CD4-positive, alpha-beta T cell treated with Interleukin-21 for 1 hour (primary cell): Measurements from ENCODE around the gene SLC13A3.

Experiments used
- DNase-seq: peaks from one replicate; pipeline ENCODE4 v3.0.0-alpha.2; 2020

The SLC13A3 gene

DNA sequence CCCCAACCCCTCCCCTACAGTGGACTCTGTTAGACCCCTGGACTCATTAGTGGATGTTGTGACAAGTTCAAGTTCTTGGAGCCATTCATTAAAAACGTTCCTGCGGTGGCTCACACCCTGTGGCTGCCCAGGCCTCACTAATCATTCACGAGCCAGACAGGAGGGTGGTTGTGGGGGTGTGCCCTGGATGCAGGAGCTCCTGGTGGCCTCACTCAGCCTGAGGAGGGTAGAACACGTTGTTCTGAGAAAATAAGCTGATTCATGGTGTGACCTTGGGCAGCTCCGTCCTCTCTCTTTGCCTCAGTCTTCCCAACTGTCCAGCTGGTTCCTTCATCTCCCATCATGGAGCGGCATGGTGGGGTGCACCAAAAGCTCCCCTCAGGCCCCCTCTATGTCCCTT, 16.7 kb downstream of the SLC13A3 start:
- DNase-seq = no peak

DNA sequence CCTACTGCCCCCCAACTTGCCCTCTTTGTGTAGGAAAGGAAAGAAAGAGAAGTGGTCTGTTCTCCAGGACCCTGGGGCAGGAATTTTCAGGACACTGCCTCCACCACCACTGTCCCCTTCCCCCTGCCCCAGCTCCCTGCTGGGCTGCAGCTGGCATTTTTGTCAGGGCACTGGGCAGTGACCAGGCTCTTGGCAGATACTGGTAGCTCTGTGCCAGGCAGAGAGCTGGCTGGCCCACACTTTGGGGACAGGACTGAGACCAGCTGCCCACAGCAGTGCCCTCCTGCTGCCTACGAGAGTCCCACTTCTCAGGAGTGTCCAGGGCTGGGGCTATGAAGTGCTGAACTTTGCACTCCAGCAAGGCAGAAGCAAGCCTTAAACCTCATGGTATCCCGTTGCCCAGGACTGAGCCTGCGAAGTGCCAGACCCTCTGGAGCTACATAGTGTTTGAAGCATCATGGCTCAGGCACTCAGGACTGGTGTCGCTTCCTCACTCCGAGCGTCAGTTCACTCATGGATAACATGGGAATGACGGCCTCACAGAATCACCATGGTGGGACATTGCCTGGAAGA, 19.3 kb downstream of the SLC13A3 start:
- no peak for DNase-seq

DNA sequence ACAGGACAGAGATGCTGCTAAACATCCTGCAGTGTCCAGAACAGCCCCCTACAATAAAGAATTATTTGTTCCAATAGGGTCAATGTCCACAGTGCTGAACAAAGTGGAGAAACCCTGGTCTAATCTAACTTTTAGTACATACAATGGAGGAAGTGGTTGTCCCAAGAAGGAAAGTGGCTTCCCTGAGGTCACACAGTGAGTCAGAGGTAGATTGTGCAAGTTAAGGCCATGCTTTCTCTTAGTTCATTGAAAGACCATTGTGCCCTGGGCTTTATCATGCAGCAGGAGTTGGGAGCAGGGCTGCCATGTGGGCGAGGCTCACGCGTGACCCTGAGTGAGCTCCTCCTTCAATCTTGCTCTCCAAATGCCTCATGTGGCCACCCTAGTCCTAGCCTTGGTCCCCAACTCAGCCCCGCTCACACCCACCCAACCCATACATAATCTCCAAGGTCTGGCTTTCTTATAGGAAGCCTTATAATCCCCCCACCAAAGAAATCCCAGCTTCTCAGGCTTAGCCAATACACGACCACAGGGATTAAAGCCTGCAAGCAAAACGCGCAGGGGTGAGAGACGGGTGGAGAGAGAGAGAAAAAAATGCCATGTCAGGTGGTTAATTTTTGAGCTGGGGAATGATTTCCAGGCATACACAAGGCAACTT, 19.9 kb downstream of the SLC13A3 start:
- no peak for DNase-seq

DNA sequence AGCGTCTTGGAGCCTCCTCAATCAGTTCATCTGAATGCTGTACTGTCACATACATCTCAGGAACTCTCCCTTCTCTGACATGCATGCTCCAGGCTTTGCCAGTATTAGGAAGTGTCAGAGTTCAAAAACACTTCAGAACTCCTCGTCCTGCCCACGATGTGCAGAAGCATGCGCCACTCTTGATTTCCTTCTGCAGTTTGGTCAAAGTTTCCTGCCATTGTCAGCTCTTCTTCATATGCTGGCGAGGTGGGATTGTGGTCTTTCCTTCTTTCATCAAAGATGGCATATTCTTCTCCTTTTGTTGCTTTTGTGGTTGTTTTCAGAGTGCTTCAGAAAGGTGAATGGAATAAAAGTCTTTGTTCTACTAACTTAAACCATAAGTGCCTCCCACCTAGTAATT, 21.0 kb downstream of the SLC13A3 start:
- DNase-seq = no peak

DNA sequence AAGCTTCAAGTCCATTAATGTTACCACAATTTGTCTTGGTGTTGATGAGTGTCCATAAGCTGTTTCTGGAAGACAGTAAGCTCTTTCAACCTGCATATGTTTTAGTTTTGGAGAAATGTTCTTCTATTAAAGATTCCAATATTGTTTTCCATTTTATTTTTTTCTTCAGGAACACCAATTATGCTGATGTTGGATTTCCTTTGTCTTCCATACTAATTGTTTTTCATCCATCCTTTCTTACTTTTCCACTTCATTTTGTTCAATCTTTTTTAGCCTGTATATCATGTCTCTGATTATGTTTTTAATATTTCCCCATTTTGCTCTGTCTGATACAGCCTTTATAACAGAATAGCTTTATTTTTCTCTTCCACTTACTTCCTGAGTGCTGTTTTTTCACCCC, 21.9 kb downstream of the SLC13A3 start:
- DNase-seq = no peak

DNA sequence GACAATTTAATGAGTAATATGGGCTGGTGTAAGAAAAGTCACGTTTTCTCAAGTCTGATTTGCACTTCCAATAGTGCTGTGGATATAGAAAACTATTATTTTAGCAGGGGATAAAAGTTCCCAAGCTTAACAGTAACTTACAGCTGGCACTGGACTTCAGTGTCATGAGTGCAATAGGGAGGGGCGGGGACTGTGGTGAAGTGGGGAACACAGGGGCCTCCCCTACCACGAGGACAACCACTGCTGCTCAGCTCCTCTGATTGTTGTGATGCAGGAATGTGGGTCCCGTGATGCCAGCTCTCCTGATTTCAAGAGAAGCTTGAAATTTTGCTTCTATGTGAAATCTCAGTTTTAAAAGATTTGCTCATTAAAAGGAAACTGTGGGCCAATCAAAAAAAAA, 24.0 kb downstream of the SLC13A3 start:
- no peak for DNase-seq

DNA sequence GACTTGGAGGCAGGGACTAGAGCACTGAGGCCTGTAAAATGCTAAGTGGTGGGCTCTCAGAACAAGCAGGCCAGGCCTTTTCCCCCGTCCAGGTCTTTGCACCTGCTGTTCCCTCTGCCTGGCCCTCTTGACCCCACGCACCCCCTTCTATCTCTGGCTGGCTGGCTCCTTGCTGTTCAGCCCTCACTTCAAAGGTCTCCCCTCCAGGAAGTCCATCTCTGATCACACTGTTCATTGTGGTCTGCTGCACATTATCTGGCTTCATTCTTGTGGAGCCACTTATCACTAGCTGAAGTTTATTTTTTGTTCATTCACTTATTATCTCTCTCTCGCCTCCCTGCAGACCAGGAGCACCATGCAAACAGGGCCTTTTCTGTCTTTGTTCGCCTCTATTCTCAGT, 24.5 kb downstream of the SLC13A3 start:
- DNase-seq = no peak

DNA sequence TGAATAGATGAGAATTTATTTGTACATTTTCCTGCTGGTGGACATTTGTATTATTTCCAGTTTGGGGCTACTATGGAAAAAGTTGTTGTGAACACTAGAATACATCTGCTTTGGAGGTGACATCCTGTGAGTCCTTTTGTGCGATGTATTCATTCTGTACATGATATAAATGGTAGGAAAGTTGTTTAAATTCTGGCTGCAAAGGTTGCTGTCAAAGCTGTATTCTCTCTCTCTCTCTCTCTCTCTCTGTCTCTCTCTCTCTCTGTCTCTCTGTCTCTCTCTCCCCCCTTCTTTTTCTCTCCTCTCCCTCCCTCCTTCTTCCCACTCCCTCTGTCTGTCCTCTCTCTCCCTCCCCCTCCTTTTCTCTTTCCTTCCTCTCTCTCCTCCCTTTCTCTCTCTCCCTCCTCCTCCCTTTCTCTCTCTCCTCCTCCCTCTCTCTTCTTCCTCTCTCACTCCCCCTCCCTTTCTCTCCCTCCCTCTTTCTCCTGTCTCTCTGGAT, 25.3 kb downstream of the SLC13A3 start:
- DNase-seq = no peak

DNA sequence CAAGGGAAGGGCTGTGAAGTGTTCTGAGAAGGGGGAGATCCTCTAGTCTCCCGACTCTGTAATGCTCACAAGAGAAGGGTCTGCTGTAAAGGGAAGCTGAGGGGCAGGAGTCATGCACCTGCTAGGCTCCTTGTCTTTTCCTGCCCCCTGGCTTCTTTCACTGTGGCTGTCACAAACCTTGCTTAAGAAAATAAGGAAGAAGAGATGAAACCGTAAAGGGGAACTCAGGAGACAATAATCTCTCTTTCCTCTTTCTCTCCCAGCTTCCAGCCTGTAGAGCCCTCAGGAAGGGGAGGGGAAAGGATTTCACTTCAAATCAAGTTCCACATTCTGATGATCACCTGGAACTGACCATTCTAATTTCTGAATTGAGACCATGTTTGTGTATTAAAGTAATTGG, 26.3 kb downstream of the SLC13A3 start:
- DNase-seq = no peak

DNA sequence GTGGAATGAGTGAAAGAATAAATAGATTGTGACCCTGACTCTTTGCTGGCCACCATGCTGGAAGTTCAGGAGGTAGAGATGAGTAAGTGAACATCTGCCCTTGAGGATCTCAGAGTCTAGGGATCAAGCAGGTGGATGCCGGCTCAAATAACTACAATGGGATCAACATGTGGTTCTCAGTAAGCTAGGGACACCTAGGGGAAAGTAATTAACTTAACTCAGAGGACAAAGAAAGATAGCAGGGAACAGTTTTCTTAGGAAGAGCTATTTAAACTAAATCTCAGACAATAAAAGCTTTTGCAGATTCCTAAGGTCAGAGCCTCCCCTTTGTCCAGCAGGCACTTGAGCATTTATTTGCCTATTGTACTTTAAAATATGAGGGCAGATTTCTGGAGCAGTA, 29.1 kb downstream of the SLC13A3 start:
- no peak for DNase-seq

DNA sequence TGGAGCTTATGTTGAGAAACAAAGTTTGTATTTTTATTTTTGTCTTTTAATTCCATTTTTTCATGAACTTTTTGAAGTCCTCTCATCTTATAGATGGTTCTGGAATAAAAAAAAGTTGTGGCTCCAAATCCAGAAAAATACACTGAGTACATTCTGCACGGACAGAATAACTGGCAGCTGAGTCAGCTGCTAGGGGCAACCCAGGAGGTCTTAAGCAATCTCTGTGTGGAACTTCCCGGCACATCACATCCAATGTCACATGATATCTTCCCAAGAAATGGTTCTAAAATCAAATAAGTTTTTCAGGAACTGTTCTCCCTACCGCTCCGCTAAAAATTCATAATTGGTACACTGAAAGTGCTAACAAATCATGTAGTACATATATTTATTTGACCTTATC, 29.8 kb downstream of the SLC13A3 start:
- DNase-seq = no peak

DNA sequence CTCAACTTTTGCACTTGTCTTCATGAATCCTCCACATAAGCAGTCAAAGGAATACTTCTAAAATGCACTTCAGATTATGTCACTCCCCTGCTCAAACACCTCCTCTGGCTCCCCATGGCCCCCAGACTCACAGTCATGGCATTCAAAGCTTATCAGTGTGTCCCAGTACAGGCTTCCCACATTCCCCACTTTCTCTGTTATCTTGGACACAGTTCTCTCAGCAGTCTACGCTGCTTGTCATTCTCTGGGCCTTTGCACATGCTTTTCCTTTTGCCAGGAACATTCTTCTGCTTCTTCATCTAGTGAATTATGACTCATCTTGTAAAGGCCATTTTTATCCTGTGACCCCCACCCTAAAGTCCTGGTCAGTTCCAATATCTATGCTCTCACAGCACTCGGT, 31.8 kb downstream of the SLC13A3 start:
- no peak for DNase-seq

DNA sequence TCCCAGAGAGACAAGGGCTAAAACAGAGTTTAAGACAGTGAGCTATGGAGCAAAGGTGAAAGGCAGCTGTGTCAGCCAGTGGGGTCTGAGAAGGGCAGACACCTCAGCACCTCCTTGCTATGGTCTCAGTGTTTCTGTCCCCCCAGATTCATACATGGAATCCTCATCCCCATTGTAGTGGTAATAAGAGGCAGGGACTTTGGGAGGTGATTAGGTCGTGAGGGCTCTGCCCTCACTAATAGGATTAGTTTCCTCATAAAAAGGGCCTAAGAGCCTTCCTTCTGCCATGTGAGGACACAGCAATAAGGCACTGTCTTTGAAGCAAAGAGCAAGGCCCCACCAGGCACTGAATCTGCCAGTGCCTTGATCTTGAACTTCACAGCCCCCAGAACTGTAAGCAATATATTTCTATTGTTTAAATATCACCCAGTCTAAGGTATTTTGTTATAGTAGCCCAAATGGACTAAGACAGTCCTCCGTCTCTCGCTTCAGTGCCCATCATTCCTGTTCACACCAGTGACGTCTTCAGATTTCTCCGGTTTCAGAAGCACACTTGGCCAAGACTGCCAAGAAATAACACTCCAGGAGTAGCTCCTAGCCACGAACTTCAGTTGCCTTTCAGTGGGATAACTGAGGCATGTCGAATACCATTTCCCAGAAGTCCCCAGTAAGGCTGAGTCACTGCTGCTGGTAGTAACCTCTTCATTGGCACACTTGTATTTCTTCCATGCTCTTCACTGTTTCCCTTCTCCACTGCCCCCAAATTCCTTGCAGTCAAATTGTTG, 32.8 kb downstream of the SLC13A3 start:
- DNase-seq = no peak

DNA sequence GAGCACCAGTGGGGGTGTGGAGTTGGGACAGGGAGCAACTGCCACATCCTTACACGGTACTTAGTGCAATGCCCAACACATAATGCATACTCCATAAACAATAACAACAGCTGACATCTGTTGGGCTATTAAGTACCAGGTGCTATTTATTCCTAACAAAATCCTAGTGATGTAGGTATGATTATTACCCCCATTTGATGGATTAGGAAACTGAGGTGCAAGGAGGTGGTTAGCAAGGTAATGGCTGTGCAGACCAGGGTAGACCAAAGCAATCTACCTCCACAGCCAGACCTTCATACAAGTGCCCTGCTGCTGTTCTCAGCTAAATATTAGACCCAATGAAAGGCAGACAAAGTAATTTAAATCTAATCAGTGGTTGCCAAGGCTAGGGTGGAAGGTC, 36.8 kb downstream of the SLC13A3 start:
- no peak for DNase-seq

DNA sequence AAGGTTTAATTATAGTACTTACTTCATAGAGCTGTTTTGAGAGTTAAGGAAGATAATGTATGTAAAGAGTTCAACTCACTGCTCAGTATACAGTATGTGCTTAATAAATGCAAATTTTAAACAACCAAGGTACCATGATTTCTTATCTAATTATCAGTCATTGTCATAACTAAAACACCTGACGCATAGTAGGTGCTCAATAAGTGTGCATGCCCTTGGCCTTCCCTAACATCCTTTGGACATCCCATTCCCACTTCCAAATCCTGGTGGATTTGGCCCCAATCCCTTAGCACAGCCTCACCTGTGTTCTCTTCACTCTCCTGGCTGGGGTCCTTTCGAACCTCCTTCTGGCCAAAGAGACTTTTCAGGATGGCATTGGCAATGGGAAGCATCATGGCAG, 41.1 kb downstream of the SLC13A3 start:
- no peak for DNase-seq

DNA sequence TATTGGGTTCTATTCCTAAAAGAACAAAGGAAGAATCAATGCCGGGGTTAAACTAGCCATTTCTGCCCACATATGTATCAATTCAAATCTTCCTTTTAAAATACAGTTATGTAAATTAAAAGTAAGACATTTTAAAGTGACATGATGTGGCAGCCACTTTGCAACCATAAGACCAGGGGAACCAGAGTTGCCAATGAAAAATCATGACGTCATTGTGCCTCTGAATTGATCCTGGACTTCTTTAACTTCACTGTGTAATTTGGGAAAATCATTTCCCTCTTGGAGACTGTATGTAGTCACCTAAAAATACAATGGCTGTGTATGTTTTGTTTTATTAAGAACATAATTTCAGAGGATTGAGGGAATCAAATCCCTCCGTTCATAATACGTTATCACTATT, 42.2 kb downstream of the SLC13A3 start:
- no peak for DNase-seq

DNA sequence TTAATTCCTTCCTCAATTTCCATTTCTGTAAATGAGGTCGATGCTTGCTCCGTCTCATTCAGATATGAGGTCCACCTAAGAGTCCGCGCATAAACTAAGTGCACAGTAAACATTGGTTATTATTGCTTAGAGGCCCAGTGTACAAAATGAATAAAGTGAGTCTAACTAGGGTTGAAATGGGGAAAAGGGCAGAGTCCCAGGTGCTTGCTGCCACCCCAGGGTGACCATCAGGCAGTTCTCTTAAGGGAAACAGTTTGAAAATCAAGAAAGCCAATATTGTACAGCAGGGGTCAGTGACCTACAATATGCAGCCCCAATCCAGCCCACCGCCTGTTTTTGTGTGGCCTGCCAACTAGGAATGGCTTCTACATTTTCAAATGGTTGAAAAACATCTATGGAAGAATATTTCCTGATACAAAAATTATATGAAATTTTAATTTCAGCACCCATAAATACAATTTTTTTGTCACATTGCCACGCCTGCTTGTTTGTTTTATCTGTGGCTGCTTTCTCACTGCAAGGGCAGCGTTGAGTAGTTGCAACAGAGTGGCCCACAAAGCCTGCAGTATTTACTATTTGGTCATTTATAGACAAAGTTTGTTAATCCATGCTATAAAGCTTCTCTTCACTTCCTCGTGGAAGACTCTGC, 43.3 kb downstream of the SLC13A3 start:
- no peak for DNase-seq

DNA sequence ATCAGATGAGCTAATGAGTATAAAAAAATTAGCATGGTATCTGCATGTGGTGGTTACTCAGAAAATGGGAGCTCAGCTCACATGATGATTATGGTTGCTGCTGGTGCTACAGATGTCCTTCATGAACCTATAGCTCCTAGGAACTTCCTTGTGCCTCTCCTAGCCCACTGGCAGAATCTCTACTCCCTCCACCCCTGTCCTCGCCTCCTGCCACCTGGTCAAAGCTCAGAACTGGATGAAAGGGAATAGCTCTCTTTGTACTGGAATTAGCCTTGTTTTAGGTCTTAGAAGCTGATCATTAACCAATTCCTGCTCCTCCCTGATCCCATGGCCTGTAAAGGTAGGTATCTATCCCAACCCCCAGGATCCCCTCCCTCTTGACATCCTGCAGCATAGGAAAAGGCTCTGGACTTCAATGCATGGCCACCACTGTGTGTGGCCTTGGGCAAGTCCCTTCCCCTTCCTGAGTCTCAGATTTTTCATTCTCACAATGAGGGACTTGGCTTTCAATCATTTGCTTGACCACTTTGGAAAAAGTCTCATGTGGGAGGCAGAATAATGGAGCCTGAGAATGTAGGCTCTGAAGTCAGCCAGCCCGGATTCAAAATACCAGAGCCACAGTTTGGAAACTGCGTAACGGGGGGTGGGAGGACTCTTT, 43.9 kb downstream of the SLC13A3 start:
- DNase-seq = no peak

DNA sequence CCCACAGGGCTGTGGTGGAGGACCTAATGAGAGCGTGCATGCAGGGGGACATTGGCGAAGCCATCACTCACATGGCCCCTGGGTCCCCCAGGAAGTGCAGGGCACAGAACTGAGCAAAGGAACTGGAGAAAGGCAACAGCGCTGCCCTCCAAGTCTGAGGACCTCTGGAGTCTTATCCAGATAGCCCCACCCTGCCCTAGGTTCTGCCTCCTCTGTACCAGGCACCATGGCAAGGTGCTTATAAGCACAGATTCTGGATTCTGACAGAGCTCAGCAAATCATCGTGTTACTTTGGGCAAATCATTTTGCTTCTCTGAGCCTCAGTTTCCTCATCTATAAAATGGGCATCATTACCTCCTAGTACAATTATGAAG, 44.5 kb downstream of the SLC13A3 start:
- DNase-seq = no peak

DNA sequence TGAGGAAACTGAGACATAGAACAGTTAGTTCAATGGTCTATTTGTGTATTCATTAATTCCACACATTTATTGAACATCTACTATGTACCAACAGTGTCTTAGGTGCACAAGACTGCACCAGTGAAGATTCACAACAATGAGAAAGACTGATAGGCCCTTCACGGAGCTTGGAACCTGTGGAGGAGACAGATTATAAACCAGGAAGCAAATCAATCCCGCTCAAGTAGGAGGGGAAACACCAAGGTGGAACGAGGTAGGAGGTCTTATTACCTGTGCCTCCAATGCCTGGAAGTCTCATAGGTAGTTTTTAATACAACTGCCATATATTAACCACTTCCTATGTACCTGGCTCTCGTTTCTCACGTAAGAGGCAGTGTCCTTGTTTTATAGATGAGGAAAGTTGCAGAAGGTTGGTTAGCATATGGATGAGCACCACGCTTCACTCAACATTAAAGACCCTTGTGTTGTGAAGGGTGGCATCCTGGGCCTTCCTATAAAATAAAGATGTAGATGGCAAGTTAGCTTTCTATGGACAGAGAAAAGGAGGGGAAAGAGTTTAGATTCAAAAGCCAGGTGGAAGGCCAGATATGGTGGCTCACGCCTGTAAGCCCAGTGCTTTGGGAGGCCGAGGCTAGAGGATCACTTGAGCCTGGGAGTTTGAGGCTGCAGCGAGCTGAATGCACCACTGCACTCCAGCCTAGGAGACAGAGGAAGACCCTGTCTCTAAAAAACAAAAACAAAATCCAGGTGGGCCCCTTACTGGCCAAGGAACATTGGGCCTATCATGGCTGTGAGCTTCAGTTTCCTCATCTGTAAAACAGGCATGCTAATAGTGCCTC, 45.1 kb downstream of the SLC13A3 start:
- no peak for DNase-seq

DNA sequence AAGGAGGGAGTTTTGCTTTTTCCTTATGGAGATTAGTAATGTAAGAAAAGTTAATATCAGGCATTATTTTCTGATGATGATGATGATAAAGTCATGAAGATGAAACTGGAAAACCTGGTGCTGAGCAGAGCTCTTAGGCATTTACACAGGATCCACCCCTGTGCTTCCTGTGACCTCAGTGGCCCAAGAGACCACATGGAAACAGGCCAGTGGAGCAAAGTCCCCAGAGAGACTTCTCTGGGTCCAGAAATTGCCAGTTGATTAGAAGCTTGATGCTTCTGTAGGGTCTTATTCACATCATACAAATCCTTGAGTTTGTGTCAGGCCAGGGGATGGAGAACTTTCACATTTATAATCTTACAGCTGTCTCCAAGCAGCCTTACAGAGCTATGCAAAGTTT, 46.1 kb downstream of the SLC13A3 start:
- DNase-seq = no peak

DNA sequence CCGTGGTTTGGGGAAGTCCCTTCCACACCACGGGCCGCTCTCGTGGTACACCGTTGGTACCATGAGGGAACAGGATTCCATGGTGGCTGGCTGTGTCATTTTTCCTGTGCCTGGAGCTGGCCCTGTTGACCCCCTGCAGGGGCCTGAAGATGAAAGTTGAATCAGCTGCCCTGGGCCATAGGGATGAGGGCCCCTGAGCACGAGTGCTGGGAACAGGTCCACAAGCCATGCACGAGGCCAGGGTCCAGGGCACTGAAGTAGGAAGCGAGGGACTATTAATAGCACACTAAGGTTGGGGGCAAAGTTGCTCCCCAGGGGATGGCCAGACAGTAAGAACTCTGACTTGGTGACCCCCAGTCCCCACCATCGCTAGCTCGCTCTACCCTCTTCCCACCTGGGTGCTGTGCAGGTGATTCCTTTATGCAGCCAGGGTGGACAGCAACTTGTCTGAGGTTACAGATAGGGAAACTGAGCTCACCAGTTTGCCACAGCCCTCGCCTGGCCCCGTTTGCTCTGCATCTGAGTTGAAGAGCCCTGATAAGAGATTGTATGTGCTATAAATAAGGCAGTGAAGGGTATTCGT, 46.6 kb downstream of the SLC13A3 start:
- no peak for DNase-seq
